RWPE1 (cell line): Measurements from ENCODE around the gene CD81.

Experiments used
- CTCF ChIA-PET: fragments of 350-600 bp; sonication (Branson Sonifier 250); formaldehyde crosslinking; extraction: SDS; loops from one replicate; lab custom pipeline; 2021; lab: Yijun Ruan, JAX
- POLR2A ChIA-PET: fragments of 400-600 bp; formaldehyde crosslinking; extraction: SDS; loops from one replicate; lab custom pipeline; 2020; ENCODE audit warnings: antibody characterized with exemption; ENCODE audit not compliant: low non-redundant PET; lab: Yijun Ruan, JAX
- DNase-seq: peaks from one replicate; pipeline ENCODE4 v3.0.0; 2012; ENCODE audit warnings: low spot score
- H3K27ac ChIP-seq: fragments of 450-650 bp; 2 replicates; pipeline ENCODE4 v1.5.1; 2017
- TF ChIP-seq, protein P1 (sequence below): fragments of 450-650 bp; conservative IDR thresholded peaks from 2 replicates; pipeline ENCODE4 v1.5.1; 2017; ENCODE audit warnings: low read depth, mild to moderate bottlenecking

The CD81 gene

DNA sequence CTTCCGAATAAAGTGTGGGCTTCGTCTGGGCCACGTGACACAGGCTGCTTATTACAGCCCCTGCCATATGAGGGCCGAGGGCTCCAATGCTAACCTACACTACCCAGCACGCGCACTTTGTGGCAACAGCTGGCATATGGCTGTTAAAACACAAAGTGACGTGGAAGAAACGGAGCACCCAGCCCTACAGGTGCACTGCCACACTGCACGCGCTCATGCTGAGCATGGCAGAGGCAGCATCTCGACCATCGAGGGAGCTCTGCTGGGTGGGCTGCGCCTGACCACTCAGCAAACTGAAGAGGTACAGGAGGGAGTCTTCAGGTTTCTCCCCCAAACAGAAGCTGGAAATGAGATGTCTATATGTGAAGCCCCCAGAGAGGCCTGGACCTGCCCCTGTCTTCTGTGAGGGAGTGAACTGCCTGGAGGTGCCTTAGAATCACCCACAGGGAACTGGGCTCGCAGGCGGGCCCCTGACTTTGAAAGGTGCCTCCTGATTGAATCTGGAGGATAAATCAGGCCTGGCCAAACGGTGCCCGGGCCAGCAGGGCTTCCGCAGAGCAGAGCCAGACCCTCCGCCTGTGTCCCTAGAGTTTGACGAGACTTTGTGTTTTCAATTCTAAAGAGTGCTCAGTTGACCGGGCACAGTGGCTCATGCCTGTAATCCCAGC lies 41.7 kb downstream of the CD81 start:
- ChIA-PET POLR2A (no interaction called here), CTCF (interaction anchor here (0.5 to 4.8 kb wide), 28 partner anchors 10 to 766 kb away, joined by 3 to 161 read pairs (median 4); partner anchors contain the start of genes C11orf21, CD81, TSPAN32 and TSSC4)
- H3K27ac ChIP-seq, result no peak overlapping the region
- no peak for DNase-seq
- TF ChIP-seq, protein P1, sequence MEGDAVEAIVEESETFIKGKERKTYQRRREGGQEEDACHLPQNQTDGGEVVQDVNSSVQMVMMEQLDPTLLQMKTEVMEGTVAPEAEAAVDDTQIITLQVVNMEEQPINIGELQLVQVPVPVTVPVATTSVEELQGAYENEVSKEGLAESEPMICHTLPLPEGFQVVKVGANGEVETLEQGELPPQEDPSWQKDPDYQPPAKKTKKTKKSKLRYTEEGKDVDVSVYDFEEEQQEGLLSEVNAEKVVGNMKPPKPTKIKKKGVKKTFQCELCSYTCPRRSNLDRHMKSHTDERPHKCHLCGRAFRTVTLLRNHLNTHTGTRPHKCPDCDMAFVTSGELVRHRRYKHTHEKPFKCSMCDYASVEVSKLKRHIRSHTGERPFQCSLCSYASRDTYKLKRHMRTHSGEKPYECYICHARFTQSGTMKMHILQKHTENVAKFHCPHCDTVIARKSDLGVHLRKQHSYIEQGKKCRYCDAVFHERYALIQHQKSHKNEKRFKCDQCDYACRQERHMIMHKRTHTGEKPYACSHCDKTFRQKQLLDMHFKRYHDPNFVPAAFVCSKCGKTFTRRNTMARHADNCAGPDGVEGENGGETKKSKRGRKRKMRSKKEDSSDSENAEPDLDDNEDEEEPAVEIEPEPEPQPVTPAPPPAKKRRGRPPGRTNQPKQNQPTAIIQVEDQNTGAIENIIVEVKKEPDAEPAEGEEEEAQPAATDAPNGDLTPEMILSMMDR, result no peak

DNA sequence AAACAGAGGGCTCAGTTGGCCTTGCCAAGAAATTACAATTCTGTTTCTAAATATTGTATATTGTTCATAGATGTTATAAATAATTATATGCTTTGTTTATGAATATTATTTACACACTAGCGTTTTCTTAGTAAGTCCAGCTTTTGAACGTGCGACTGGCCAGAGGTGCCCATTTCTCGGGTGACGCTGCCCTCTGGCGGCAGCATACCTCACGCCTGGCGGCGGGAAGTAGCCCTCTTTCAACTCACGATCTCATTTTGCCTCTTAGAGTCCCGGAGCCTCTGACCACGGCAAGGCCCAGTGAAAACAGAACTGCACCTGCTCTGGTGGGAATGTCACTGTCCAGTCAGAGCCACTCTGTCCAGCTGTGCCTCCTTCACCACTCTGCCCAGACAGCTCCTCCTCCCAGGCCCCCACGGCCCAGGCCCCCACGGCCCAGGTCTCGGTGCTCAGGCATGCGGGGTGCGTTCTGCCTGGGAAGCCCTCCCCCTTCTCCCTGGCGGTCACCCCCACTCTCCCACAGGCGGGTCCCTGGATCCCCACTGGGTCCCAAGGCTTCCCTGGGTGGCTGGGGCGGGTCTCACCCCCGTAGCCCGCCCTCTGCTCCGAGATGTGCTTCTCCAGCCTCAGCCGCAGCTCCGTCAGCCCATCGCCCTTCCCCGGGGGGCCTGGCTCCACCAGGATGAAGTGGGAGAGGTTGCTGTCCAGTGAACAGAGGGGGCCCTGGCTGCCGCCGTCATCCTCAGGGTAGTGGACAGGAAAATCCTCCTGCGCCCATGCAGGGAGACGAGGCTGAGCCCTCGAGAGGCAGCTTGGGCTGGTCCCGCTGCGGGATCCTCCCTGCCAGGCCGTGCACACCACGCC lies 42.8 kb downstream of the CD81 start:
- ChIA-PET CTCF (interaction anchor here (0.5 to 4.8 kb wide), 44 partner anchors 11 to 767 kb away, joined by 3 to 161 read pairs (median 5); partner anchors contain the start of genes C11orf21, CD81, KCNQ1 and TSPAN32), POLR2A (no interaction called here)
- TF ChIP-seq, protein P1, result peak; percentile 76
- DNase-seq, result peak; percentile 66
- H3K27ac ChIP-seq, result no peak overlapping the region

DNA sequence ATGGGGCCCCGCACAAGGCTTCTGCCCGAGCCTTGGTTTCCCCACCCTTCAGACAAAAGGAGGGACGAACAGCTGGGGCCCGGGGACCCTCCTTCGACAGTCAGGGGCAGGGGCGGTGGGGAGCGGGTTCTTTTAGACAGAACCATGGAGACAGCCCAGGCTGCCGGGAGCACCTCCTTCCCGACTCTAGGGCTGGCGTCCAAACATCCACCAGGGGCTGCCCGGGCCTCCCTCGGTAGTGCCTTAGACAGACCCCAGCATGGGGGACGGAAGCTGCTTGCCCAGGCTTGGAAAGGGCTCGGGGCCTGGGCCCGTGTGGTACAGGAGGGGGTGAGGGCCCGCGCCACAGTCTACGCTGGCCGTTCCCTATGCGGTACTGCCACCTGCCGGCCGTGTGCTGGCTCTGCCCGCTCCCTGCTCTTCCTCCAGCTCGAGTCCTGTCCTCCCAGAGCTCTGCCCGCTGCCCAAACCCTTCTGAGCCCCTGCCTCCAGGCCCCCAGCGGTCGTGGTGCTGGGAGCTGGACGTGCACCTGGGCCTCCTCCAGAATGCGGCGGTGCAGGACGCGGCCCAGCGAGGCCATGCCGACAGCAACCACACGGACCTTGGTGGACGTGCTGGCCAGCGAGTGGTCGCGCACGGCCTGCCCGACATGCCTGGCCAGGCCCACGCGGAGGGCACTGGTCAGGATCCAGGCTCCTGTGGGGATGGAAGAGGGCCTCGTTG lies 43.6 kb downstream of the CD81 start:
- CTCF ChIA-PET, result interaction anchor here (0.5 to 4.8 kb wide), 37 partner anchors 12 to 845 kb away, joined by 3 to 161 read pairs (median 4); partner anchors contain the start of genes C11orf21, KCNQ1, TSPAN32 and TSSC4
- H3K27ac ChIP-seq, result no peak overlapping the region
- TF ChIP-seq, protein P1, result peak; percentile 89
- POLR2A ChIA-PET, result interaction anchor here (0.6 kb wide), 1 partner anchor 438 kb away, joined by 3 read pairs; no protein-coding TSS in a partner anchor
- DNase-seq, result peak; percentile 72

DNA sequence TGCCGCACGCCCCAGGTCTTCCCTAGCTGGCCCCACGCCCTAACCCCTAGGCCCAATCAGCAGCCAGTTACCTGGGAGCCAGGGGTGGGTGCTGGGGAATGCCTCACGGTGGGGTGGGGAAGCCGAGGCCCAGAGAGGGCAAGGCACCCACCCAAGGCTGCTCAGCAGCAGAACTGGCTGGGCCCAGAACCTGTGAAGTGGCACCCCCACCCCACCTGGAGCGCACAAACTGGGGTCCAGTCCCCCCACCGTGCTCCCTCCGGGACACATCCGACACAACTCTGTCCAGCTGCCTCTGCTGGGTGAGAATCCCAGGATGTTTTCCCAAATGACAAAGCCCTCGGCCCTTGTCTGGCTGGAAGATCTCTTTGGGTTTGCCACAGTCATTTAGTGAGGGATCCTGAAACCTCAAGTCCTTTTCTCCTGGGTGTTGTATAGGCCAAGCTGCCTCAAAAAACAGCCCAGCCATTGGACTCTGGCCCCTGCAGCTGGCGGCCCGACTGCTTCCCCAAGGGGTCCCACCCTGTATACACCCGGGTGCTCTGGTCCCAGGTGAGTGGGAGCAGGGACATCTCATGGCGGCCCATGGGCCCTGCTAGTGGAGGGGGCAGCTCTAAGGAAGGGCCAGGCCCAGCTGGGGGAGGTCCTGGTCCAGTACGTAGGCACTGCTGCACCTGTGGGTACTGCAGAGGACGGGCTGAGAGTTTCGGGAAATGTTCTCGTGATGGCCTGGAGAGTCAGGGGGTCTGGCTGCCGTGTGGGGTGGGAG lies 44.3 kb downstream of the CD81 start:
- no peak for DNase-seq
- CTCF ChIA-PET, result interaction anchor here (0.5 to 4.8 kb wide), 29 partner anchors 13 to 845 kb away, joined by 3 to 161 read pairs (median 5); partner anchors contain the start of genes C11orf21, KCNQ1, TSPAN32 and TSSC4
- POLR2A ChIA-PET, result interaction anchor here (0.6 kb wide), 1 partner anchor 438 kb away, joined by 3 read pairs; no protein-coding TSS in a partner anchor
- TF ChIP-seq, protein P1, result no peak
- H3K27ac ChIP-seq, result no peak overlapping the region

DNA sequence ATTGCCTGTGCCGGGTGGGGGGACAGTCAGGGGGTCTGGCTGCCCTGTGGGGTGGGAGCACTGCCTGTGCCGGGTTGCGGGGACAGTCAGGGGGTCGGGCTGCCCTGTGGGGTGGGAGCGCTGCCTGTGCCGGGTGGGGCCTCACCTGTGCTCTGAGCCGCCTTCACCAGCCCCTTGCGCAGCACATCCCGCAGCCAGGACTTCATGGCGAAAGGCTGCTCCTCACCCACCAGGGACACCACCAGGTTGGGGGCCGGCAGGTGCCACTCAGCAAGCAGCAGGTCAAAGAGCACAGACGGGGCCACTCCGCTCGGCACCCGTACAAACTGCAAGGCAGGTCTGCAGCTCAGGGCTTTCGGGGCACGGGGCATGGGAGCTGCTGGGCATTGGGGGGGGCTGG lies 44.9 kb downstream of the CD81 start:
- ChIA-PET POLR2A (no interaction called here), CTCF (interaction anchor here (1.0 to 4.8 kb wide), 5 partner anchors 110 to 123 kb away, joined by 5 to 161 read pairs (median 24); partner anchors contain the start of genes C11orf21 and TSPAN32)
- TF ChIP-seq, protein P1, result no peak
- no peak overlapping the region for H3K27ac ChIP-seq
- DNase-seq, result no peak
